WTC11 (cell line): ENCODE measurements around the gene ZNF592. TPM values are rescaled to one million over a fixed set of nuclear protein-coding genes. Genes with fewer than 3 reads are reported as not detected.

ENCODE experiments used
- ATAC-seq: fragments of 200-7000 bp; cut with Tn5 transposase; 2 replicates; pipeline ENCODE4 v1.10.0; 2021; ENCODE audit warnings: mild to moderate bottlenecking, moderate library complexity
- CTCF ChIA-PET: fragments of 300-600 bp; sonication (Branson Sonifier 250); formaldehyde crosslinking; loops from one replicate; lab custom pipeline; 2021; ENCODE audit warnings: antibody characterized with exemption; lab: Charles Lee
- POLR2A ChIA-PET: fragments of 350-600 bp; sonication (Branson Sonifier 250); formaldehyde crosslinking; loops from one replicate; lab custom pipeline; 2021; ENCODE audit warnings: antibody characterized with exemption; lab: Charles Lee
- DNase-seq: peaks from one replicate; pipeline ENCODE4 v3.0.0; 2021; ENCODE audit warnings: low spot score
- H3K27ac Mint-ChIP-seq: 2 replicates; pipeline ENCODE4 v1.8.0; 2021; ENCODE audit warnings: mixed read lengths
- H3K27me3 Mint-ChIP-seq: 2 replicates; pipeline ENCODE4 v1.8.0; 2021; ENCODE audit warnings: low read depth, mild to moderate bottlenecking, moderate library complexity, mixed read lengths
- H3K36me3 Mint-ChIP-seq: 2 replicates; pipeline ENCODE4 v1.8.0; 2021; ENCODE audit warnings: mixed read lengths
- H3K4me1 Mint-ChIP-seq: 2 replicates; pipeline ENCODE4 v1.8.0; 2022; ENCODE audit warnings: mixed read lengths
- H3K4me3 Mint-ChIP-seq: 2 replicates; pipeline ENCODE4 v1.8.0; 2021; ENCODE audit warnings: mild to moderate bottlenecking, moderate library complexity, mixed read lengths
- H3K9me3 Mint-ChIP-seq: 2 replicates; pipeline ENCODE4 v1.8.0; 2021; ENCODE audit warnings: mixed read lengths
- CREM ChIP-seq: sonication (generic); formaldehyde crosslinking; IDR thresholded peaks from 2 replicates; pipeline ENCODE4 v1.8.1; 2022; ENCODE audit warnings: mild to moderate bottlenecking, missing genetic modification reagents, moderate library complexity
- E2F5 ChIP-seq: sonication (generic); formaldehyde crosslinking; IDR thresholded peaks from 2 replicates; pipeline ENCODE4 v1.8.1; 2022; ENCODE audit warnings: mild to moderate bottlenecking, moderate library complexity, missing genetic modification reagents
- GTF2I ChIP-seq: fragments of 250-450 bp; sonication (Bioruptor Pico); conservative IDR thresholded peaks from 2 replicates; pipeline ENCODE4 v1.4.0; 2021; ENCODE audit warnings: mild to moderate bottlenecking
- MLX ChIP-seq: sonication (generic); formaldehyde crosslinking; IDR thresholded peaks from 2 replicates; pipeline ENCODE4 v1.8.1; 2023; ENCODE audit warnings: mild to moderate bottlenecking, missing genetic modification reagents, moderate library complexity
- MXD4 ChIP-seq: fragments of 250-450 bp; sonication (Bioruptor Pico); IDR thresholded peaks from 2 replicates; pipeline ENCODE4 v1.8.0; 2021; ENCODE audit warnings: mild to moderate bottlenecking, moderate library complexity, borderline replicate concordance
- ZNF138 ChIP-seq: sonication (generic); formaldehyde crosslinking; conservative IDR thresholded peaks from 2 replicates; pipeline ENCODE4 v1.8.1; 2022; ENCODE audit warnings: mild to moderate bottlenecking, moderate library complexity, missing genetic modification reagents
- ZNF219 ChIP-seq: sonication (generic); formaldehyde crosslinking; IDR thresholded peaks from 2 replicates; pipeline ENCODE4 v1.8.0; 2023; ENCODE audit warnings: missing genetic modification reagents, mild to moderate bottlenecking, borderline replicate concordance
- ZNF423 ChIP-seq: fragments of 250-450 bp; sonication (Bioruptor Pico); IDR thresholded peaks from 2 replicates; pipeline ENCODE4 v2.1.2; 2022; ENCODE audit warnings: mild to moderate bottlenecking, moderate library complexity
- total RNA-seq: library from RNA; stranded (reverse); gene quantifications from 3 replicates; pipeline ENCODE4 v1.2.3, GENCODE V29; 2021
- TF ChIP-seq, protein P1 (sequence below): sonication (generic); formaldehyde crosslinking; IDR thresholded peaks from 2 replicates; pipeline ENCODE4 v1.8.1; 2022; ENCODE audit warnings: low read depth, missing genetic modification reagents, borderline replicate concordance
- TF ChIP-seq, protein P2 (sequence below): fragments of 250-450 bp; sonication (Bioruptor Pico); IDR thresholded peaks from 2 replicates; pipeline ENCODE4 v1.9.0; 2021; ENCODE audit warnings: moderate library complexity, mild to moderate bottlenecking, inconsistent platforms, borderline replicate concordance

The ZNF592 gene
- total RNA-seq, 1 experiment from 2014 or later = 28.0 TPM

DNA sequence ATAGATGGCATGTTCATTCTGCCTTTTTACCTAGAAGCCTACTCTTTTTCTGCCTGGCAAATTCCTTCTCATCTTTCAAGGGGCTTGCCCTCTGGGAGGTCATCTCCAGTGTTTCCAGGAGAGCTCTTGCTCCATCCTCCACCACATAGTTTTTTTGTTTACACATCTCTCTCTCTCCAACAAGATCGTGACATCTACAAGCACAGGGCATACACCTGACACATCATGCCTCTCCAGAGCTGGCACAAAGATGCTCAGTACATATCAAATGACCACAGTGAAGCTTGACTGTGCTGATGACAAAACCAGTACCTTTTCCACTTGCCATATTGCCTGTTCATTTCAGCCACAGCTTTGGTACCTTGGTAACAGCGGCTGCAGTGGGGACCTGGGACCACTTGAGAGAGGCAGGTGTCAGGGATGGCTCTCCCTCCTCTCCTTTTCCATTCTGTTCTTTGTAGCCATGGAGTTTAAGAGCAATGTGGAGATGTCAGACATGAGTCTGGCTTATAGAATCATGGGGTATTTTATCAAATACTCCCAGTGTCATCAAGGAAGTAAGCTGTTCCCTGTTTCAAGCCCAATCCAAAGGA, 84.2 kb downstream of the ZNF592 start:
- peaks cover 11% of the 10 kb centered on the region for H3K4me1 Mint-ChIP-seq
- no peaks in the 10 kb centered on the region for H3K27me3 Mint-ChIP-seq
- ChIA-PET CTCF (interaction anchor here (2.3 kb wide), 1 partner anchor 96 kb away, joined by 8 read pairs; no protein-coding TSS in a partner anchor), POLR2A (no interaction called here)
- H3K27ac Mint-ChIP-seq = no peak overlapping the region
- H3K36me3 Mint-ChIP-seq = peaks cover 6% of the 10 kb centered on the region; the same call in 1 of the 2 replicates
- no peaks in the 10 kb centered on the region for H3K9me3 Mint-ChIP-seq
- H3K4me3 Mint-ChIP-seq = no peak overlapping the region
- TF ChIP-seq, protein P1, sequence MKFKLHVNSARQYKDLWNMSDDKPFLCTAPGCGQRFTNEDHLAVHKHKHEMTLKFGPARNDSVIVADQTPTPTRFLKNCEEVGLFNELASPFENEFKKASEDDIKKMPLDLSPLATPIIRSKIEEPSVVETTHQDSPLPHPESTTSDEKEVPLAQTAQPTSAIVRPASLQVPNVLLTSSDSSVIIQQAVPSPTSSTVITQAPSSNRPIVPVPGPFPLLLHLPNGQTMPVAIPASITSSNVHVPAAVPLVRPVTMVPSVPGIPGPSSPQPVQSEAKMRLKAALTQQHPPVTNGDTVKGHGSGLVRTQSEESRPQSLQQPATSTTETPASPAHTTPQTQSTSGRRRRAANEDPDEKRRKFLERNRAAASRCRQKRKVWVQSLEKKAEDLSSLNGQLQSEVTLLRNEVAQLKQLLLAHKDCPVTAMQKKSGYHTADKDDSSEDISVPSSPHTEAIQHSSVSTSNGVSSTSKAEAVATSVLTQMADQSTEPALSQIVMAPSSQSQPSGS = no peak
- ATAC-seq (no peak), DNase-seq (no peak)

DNA sequence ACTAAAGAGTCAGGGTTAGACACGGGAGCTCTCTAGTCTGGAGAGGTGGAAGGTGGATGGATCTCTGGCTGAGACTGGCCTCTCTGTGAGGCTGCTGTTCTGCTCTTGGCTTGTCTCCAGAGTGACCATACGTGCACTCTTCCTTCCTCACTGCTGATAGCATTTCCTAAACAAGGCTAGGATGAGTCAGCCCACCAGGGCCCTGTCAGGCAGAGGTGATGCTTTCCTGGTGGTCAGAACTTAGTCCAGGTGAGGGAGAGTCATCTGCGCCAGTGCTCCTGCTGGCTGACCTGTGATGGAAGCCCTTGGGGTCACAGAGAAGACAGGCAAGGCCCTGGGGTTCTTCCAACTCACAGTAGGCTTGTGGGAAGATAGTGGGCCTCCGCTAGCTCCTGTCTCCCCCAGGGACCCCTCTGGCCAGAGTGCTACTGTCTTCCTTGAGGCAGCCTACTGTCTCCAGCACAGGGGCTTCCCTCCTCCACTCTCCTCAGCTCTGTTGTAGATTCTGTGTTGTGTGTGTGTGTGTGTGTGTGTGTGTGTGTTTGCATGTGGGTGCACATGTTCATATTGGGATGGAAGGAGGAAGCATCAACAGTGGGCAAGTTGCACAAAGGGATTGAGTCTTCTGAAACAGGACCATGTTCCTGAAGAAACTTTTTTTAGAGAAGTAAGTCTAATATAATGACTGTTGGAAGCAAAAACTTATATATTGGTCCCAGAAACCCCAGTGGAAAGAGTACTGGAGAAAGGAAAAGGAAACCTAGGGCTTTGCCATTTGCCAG, 85.2 kb downstream of the ZNF592 start:
- Mint-ChIP-seq H3K27me3 (no peaks in the 10 kb centered on the region), H3K27ac (no peak overlapping the region), H3K4me3 (no peak overlapping the region), H3K9me3 (no peaks in the 10 kb centered on the region), H3K4me1 (peaks cover 4% of the 10 kb centered on the region), H3K36me3 (peaks cover 6% of the 10 kb centered on the region; the same call in 1 of the 2 replicates)
- CTCF ChIA-PET = interaction anchor here (0.6 to 2.3 kb wide), 6 partner anchors 8 to 270 kb away, joined by 3 to 8 read pairs (median 3); no protein-coding TSS in a partner anchor
- POLR2A ChIA-PET = no interaction called here
- no peak for ATAC-seq
- TF ChIP-seq MXD4 (no peak), ZNF138 (CRISPR knock-in tag) (no peak), E2F5 (CRISPR knock-in tag) (no peak)
- TF ChIP-seq, all 79 proteins: peak for 0
- no peak for DNase-seq

DNA sequence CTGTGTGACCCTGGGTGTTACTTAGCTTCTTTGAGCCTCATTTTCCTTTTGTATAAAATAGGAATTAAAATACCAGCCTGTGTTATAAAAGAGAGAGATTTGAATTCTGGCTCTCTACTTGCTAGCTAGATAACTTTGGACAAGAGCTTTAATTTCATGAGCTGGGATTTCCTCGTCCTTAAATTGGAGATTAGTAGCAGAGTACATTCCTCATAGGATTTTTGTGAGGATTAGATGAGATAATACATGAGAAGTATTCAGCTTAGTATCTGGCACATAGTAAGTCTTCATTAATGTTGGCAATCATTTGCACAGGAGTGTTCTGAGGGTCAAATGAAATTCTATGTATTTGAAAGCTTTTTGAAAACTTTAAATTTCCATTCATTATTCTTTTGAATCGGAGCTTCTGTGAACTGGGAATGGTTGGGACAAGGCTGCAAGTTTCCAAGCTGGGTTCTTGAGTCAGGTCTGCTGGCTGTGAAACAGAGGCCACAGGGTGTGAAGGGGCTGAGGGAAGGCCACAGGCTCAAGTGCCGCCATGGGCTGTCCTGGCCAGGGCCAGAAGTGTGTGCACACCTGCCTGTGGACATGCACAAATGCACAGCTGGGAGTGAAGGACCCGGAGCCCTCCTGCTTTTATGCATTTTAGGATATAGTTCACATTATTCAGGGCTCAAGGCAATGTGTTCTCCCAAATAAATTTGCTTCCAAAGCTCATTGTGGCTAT, 86.0 kb downstream of the ZNF592 start:
- Mint-ChIP-seq H3K27me3 (no peaks in the 10 kb centered on the region), H3K36me3 (peaks cover 3% of the 10 kb centered on the region; the same call in 1 of the 2 replicates), H3K9me3 (no peaks in the 10 kb centered on the region), H3K27ac (no peak overlapping the region), H3K4me1 (no peaks in the 10 kb centered on the region), H3K4me3 (no peak overlapping the region)
- no peak for TF ChIP-seq ZNF423
- TF ChIP-seq, protein P2, sequence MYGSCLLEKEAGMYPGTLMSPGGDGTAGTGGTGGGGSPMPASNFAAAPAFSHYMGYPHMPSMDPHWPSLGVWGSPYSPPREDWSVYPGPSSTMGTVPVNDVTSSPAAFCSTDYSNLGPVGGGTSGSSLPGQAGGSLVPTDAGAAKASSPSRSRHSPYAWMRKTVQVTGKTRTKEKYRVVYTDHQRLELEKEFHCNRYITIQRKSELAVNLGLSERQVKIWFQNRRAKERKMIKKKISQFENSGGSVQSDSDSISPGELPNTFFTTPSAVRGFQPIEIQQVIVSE (CRISPR knock-in tag) = no peak
- no peak for TF ChIP-seq GTF2I
- no peak for TF ChIP-seq ZNF219 (CRISPR knock-in tag)
- ATAC-seq (no peak), DNase-seq (no peak)
- POLR2A ChIA-PET = interaction anchor here (0.6 kb wide), 1 partner anchor 11 kb away, joined by 3 read pairs; no protein-coding TSS in a partner anchor
- CTCF ChIA-PET = interaction anchor here (0.6 to 2.3 kb wide), 7 partner anchors 9 to 271 kb away, joined by 3 to 8 read pairs (median 3); no protein-coding TSS in a partner anchor

- Mint-ChIP-seq H3K27ac (no peak overlapping the region), H3K36me3 (peaks cover under 1% of the 10 kb centered on the region; the same call in 1 of the 2 replicates), H3K4me3 (no peak overlapping the region), H3K9me3 (no peaks in the 10 kb centered on the region), H3K27me3 (no peaks in the 10 kb centered on the region), H3K4me1 (no peaks in the 10 kb centered on the region)
- ChIA-PET CTCF (interaction anchor here (0.6 to 1.0 kb wide), 2 partner anchors 10 to 80 kb away, joined by 3 read pairs; no protein-coding TSS in a partner anchor), POLR2A (interaction anchor here (0.6 kb wide), 1 partner anchor 10 kb away, joined by 3 read pairs; no protein-coding TSS in a partner anchor)
- ATAC-seq = no peak
- TF ChIP-seq CREM (CRISPR knock-in tag) (no peak), MLX (CRISPR knock-in tag) (no peak)
- DNase-seq = no peak
These were observed 86.6 kb downstream of the ZNF592 start for GRCh38 chr15:84834969-84835368.
